H1 (cell line): ENCODE data around the gene SP4. TPM values are rescaled to one million over a fixed set of nuclear protein-coding genes. Genes with fewer than 3 reads are reported as not detected.

Experiments used
- CTCF ChIA-PET: fragments of 300-600 bp; sonication (Branson Sonifier 250); formaldehyde crosslinking; loops from one replicate; lab custom pipeline; 2021; ENCODE audit not compliant: partially characterized antibody; lab: Charles Lee
- POLR2A ChIA-PET: fragments of 300-600 bp; sonication (Branson Sonifier 250); formaldehyde crosslinking; loops from one replicate; lab custom pipeline; 2021; ENCODE audit warnings: inconsistent platforms; ENCODE audit not compliant: partially characterized antibody; lab: Charles Lee
- DNase-seq, 2 experiments: peaks; one replicate each; pipeline versions ENCODE4 v3.0.0 to v3.0.0-alpha.2; 2010 to 2022; ENCODE audit warnings: low spot score in 2 of 2, low read depth in 1 of 2, mixed read lengths in 1 of 2
- FAIRE-seq: peaks from 2 replicates; lab custom pipeline; 2011; peaks lifted over from hg19 to GRCh38; lab: Jason Lieb, UNC
- H2AFZ ChIP-seq: 2 replicates; pipeline ENCODE4 v1.8.1; 2012; ENCODE audit warnings: low read length, inconsistent platforms
- H2AK5ac ChIP-seq: 2 replicates; pipeline ENCODE4 v1.6.1; 2013; ENCODE audit warnings: low read depth, low read length
- H2BK120ac ChIP-seq: replicated peaks from 2 replicates; pipeline ENCODE3; 2013; ENCODE audit warnings: low read depth, low read length, inconsistent platforms
- H2BK12ac ChIP-seq: 2 replicates; pipeline ENCODE4 v1.6.1; 2013; ENCODE audit warnings: low read depth, low read length
- H2BK15ac ChIP-seq: 2 replicates; pipeline ENCODE4 v1.6.1; 2013; ENCODE audit warnings: low read length
- H2BK20ac ChIP-seq: 2 replicates; pipeline ENCODE4 v1.6.1; 2013; ENCODE audit warnings: low read length
- H2BK5ac ChIP-seq: 2 replicates; pipeline ENCODE4 v1.6.1; 2013; ENCODE audit warnings: low read depth, low read length
- H3K14ac ChIP-seq: 2 replicates; pipeline ENCODE4 v1.6.1; 2013; ENCODE audit warnings: inconsistent platforms; ENCODE audit not compliant: insufficient read length
- H3K18ac ChIP-seq: 2 replicates; pipeline ENCODE4 v1.6.1; 2013; ENCODE audit warnings: low read length; ENCODE audit errors: extremely low read depth
- H3K23ac ChIP-seq: 2 replicates; pipeline ENCODE4 v1.6.1; 2013; ENCODE audit warnings: inconsistent platforms; ENCODE audit not compliant: insufficient read length
- H3K23me2 ChIP-seq: 2 replicates; pipeline ENCODE4 v1.6.1; 2013; ENCODE audit warnings: low read depth, low read length
- H3K27ac ChIP-seq: 2 replicates; pipeline ENCODE4 v1.6.1; 2011; ENCODE audit warnings: low read depth, low read length, inconsistent platforms
- H3K27me3 ChIP-seq, 4 experiments: replicated peaks in 1 of 4; 1 replicate in 1 of 4; 2 replicates in 3 of 4; pipeline versions ENCODE4 v1.6.1 to v1.8.1; 2011 to 2013; ENCODE audit warnings: low read length in 3 of 4, mild to moderate bottlenecking in 3 of 4, inconsistent platforms in 2 of 4, mixed read lengths in 2 of 4, moderate library complexity in 1 of 4; ENCODE audit not compliant: control insufficient read depth in 3 of 4, insufficient read depth in 3 of 4; ENCODE audit errors: extremely low read depth in 1 of 4
- H3K36me3 ChIP-seq, 4 experiments: 2 replicates each; pipeline versions ENCODE4 v1.6.1 to v1.8.1; 2011 to 2013; ENCODE audit warnings: mild to moderate bottlenecking in 4 of 4, low read length in 3 of 4, moderate library complexity in 2 of 4, control low read depth in 1 of 4, inconsistent platforms in 1 of 4; ENCODE audit not compliant: insufficient read depth in 4 of 4, control insufficient read depth in 2 of 4
- H3K4ac ChIP-seq: replicated peaks from 2 replicates; pipeline ENCODE3; 2013; ENCODE audit warnings: low read length, low read depth, mixed read lengths, inconsistent platforms; ENCODE audit not compliant: insufficient read length
- H3K4me1 ChIP-seq, 4 experiments: replicated peaks in 1 of 4; 1 replicate in 1 of 4; 2 replicates in 3 of 4; pipeline versions ENCODE4 v1.6.1 to v1.8.1; 2011 to 2013; ENCODE audit warnings: low read length in 3 of 4, inconsistent platforms in 2 of 4, mixed read lengths in 1 of 4; ENCODE audit not compliant: insufficient read depth in 4 of 4, control insufficient read depth in 3 of 4
- H3K4me2 ChIP-seq, 2 experiments: 2 replicates each; pipeline versions ENCODE4 v1.6.1 to v1.8.1; 2011 to 2013; ENCODE audit warnings: low read depth in 2 of 2, low read length in 2 of 2, control low read depth in 1 of 2, inconsistent platforms in 1 of 2, mild to moderate bottlenecking in 1 of 2; ENCODE audit not compliant: insufficient read depth in 1 of 2
- H3K4me3 ChIP-seq, 4 experiments: fragments of 200-600, 300-600 bp in 1 of 4; sonication (generic), shearing (Covaris generic), sonication (Bioruptor Twin) in 1 of 4; 2 replicates each; pipeline versions ENCODE4 v1.5.1 to v1.8.1; 2011 to 2016; ENCODE audit warnings: low read length in 4 of 4, low read depth in 3 of 4, control low read depth in 2 of 4, inconsistent platforms in 2 of 4, mild to moderate bottlenecking in 2 of 4, mixed read lengths in 1 of 4, moderate library complexity in 1 of 4; ENCODE audit not compliant: insufficient read depth in 2 of 4; ENCODE audit errors: extremely low read depth in 1 of 4
- H3K56ac ChIP-seq: replicated peaks from 2 replicates; pipeline ENCODE3; 2013; ENCODE audit warnings: low read depth, mild to moderate bottlenecking, mixed read lengths, low read length, inconsistent platforms; ENCODE audit not compliant: insufficient read length
- H3K79me1 ChIP-seq: 2 replicates; pipeline ENCODE4 v1.6.1; 2013; ENCODE audit warnings: low read depth, low read length, control low read depth
- H3K79me2 ChIP-seq, 2 experiments: 2 replicates each; pipeline versions ENCODE4 v1.6.1 to v1.8.1; 2012 to 2013; ENCODE audit warnings: low read length in 2 of 2, mild to moderate bottlenecking in 2 of 2, inconsistent platforms in 1 of 2; ENCODE audit not compliant: insufficient read depth in 2 of 2, control insufficient read depth in 1 of 2
- H3K9ac ChIP-seq, 4 experiments: replicated peaks in 1 of 4; 1 replicate in 1 of 4; 2 replicates in 3 of 4; pipeline versions ENCODE4 v1.6.1 to v1.8.1; 2011 to 2013; ENCODE audit warnings: low read depth in 3 of 4, low read length in 3 of 4, control low read depth in 2 of 4, mild to moderate bottlenecking in 2 of 4, moderate library complexity in 2 of 4, inconsistent platforms in 1 of 4; ENCODE audit errors: extremely low read depth in 1 of 4
- H3K9me3 ChIP-seq, 2 experiments: 2 replicates each; pipeline versions ENCODE4 v1.6.1 to v1.8.1; 2012 to 2013; ENCODE audit warnings: mild to moderate bottlenecking in 2 of 2, moderate library complexity in 2 of 2, control low read depth in 1 of 2, inconsistent platforms in 1 of 2, low read depth in 1 of 2, low read length in 1 of 2, mixed read lengths in 1 of 2; ENCODE audit not compliant: insufficient read depth in 2 of 2
- H4K20me1 ChIP-seq, 2 experiments: replicated peaks in 1 of 2; 2 replicates each; pipeline versions ENCODE3 to v1.8.1; 2011 to 2013; ENCODE audit warnings: inconsistent platforms in 2 of 2, low read length in 2 of 2, mild to moderate bottlenecking in 1 of 2; ENCODE audit not compliant: insufficient read depth in 2 of 2, control insufficient read depth in 1 of 2
- H4K5ac ChIP-seq: 2 replicates; pipeline ENCODE4 v1.6.1; 2013; ENCODE audit warnings: low read length, low read depth, mixed read lengths, inconsistent platforms; ENCODE audit not compliant: insufficient read length
- H4K8ac ChIP-seq: 2 replicates; pipeline ENCODE4 v1.8.0; 2013; ENCODE audit warnings: mild to moderate bottlenecking, moderate library complexity, low read length, inconsistent platforms; ENCODE audit not compliant: insufficient read depth; ENCODE audit errors: extremely low read depth
- H4K91ac ChIP-seq: replicated peaks from 2 replicates; pipeline ENCODE3; 2013; ENCODE audit warnings: low read length, mixed read lengths, inconsistent platforms; ENCODE audit not compliant: insufficient read length
- CEBPB ChIP-seq: IDR thresholded peaks from 2 replicates; pipeline ENCODE4 v1.6.1; 2012; ENCODE audit warnings: low read depth, low read length
- CHD1 ChIP-seq: IDR thresholded peaks from 2 replicates; pipeline ENCODE4 v1.6.1; 2012; ENCODE audit warnings: low read depth, low read length, improper control_type of control experiment
- JUND ChIP-seq: IDR thresholded peaks from 2 replicates; pipeline ENCODE4 v1.6.1; 2011; ENCODE audit warnings: mild to moderate bottlenecking, improper control_type of control experiment, low read length
- POLR2AphosphoS5 ChIP-seq: IDR thresholded peaks from 2 replicates; pipeline ENCODE4 v1.6.1; 2011; ENCODE audit warnings: low read depth, low read length
- RBBP5 ChIP-seq: IDR thresholded peaks from 2 replicates; pipeline ENCODE4 v1.7.1; 2012; ENCODE audit warnings: low read depth, mild to moderate bottlenecking, inconsistent platforms, low read length, moderate library complexity, borderline replicate concordance
- RNF2 ChIP-seq: fragments of 200-900, 300-1000 bp; sonication (generic); IDR thresholded peaks from 2 replicates; pipeline ENCODE4 v1.7.1; 2016; ENCODE audit warnings: borderline replicate concordance, low read depth, mild to moderate bottlenecking, antibody characterized with exemption, low read length; ENCODE audit not compliant: poor library complexity, severe bottlenecking; ENCODE audit errors: missing control alignments
- SIRT6 ChIP-seq: IDR thresholded peaks from one replicate; pipeline ENCODE4 v1.7.1; 2012; ENCODE audit warnings: low read length, inconsistent platforms
- SP2 ChIP-seq: IDR thresholded peaks from 2 replicates; pipeline ENCODE4 v1.6.1; 2012; ENCODE audit warnings: mild to moderate bottlenecking, low read length, inconsistent platforms
- TEAD4 ChIP-seq: IDR thresholded peaks from 2 replicates; pipeline ENCODE4 v1.6.1; 2012; ENCODE audit warnings: low read depth, low read length, inconsistent platforms, mixed read lengths
- WGBS, 2 experiments: shearing (Covaris generic) in 1 of 2; methylation state at CpG; one replicate each; pipeline versions ENCODE4 v1.1.6 to v1.1.7; 2013 to 2015; ENCODE audit warnings: low lambda C conversion rate in 2 of 2, mixed read lengths in 2 of 2, inconsistent platforms in 1 of 2, low coverage in 1 of 2, missing lambda C conversion rate in 1 of 2; ENCODE audit not compliant: insufficient replicate concordance in 2 of 2, insufficient coverage in 1 of 2, insufficient read length in 1 of 2; ENCODE audit errors: extremely low coverage in 1 of 2, missing lambda C conversion rate in 1 of 2; 5-methylcytosine and 5-hydroxymethylcytosine counted together
- polyA plus RNA-seq, 7 experiments: library from polyadenylated mRNA; depleted of rRNA in 3 of 7; stranded (reverse) in 5 of 7; unstranded in 2 of 7; fragments of >200 nt in 5 of 7; fragments of 200-250 nt in 2 of 7; gene quantifications; 1 replicate in 5 of 7; 2 replicates in 1 of 7; 4 replicates in 1 of 7; pipeline versions ENCODE4 v1.2.1 to v1.2.3, GENCODE V29; 2011 to 2013; ENCODE audit warnings: missing spikeins in 2 of 7, mixed read lengths in 2 of 7
- total RNA-seq: library from RNA; stranded (reverse); fragmentation: NEBNext Ultra II Directional; extraction: Animal tissue kit (Norgen Biotek cat#: 25700); gene quantifications from 2 replicates; pipeline ENCODE4 v1.2.1, GENCODE V29; 2021
- TF ChIP-seq, protein P1 (sequence below): IDR thresholded peaks from 2 replicates; pipeline ENCODE4 v1.6.1; 2012; ENCODE audit warnings: inconsistent platforms

Gene SP4
- total and polyA plus RNA-seq, 2 of the 8 experiments (the other 6 are each of a cell fraction or from before 2014, with no cell fraction given): 10.0 to 24.0 TPM

DNA sequence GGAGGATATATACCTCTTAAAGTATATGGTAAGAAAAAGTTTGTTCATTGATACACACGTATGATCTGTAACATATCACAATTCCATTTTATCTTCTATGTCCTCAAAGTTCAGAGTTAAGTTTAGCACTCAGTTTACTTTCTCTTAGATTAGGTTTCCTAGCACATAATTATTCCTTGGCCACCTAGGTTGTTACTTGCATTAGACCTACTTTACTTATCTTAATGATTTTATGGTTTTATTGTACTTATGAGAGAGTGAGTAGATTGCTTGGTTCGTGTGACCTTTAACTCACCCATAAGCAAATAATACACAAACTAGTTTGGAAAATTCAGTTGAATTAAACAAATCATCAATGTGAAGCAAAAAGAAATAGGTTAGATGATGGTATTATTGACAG lies 33.9 kb upstream of the SP4 start:
- Histone ChIP-seq H3K4me3 (no peak overlapping the region), H2AK5ac (no peak overlapping the region), H3K9me3 (no peaks in the 10 kb centered on the region), H4K8ac (no peak overlapping the region), H2BK12ac (no peak overlapping the region), H2BK120ac (no peak overlapping the region), H3K18ac (no peak overlapping the region), H3K27ac (no peak overlapping the region), H4K91ac (no peak overlapping the region), H4K5ac (no peak overlapping the region), H3K4me2 (no peak overlapping the region), H3K23ac (no peak overlapping the region), H3K56ac (no peak overlapping the region), H3K36me3 (no peaks in the 10 kb centered on the region), H2BK5ac (no peak overlapping the region), H3K79me2 (no peaks in the 10 kb centered on the region), H3K9ac (no peak overlapping the region), H2BK15ac (no peak overlapping the region), H3K4me1 (no peaks in the 10 kb centered on the region), H3K23me2 (no peaks in the 10 kb centered on the region), H3K27me3 (no peaks in the 10 kb centered on the region), H3K14ac (no peak overlapping the region), H3K4ac (no peak overlapping the region), H3K79me1 (no peaks in the 10 kb centered on the region), H2BK20ac (no peak overlapping the region), H4K20me1 (no peaks in the 10 kb centered on the region), H2AFZ (no peak overlapping the region)
- POLR2A ChIA-PET: interaction anchor here (0.6 to 1.7 kb wide), 2 partner anchors 10 to 34 kb away, joined by 3 to 4 read pairs; partner anchors contain the start of gene SP4
- TF ChIP-seq SP2 (no peak), SIRT6 (no peak), POLR2AphosphoS5 (no peak), CHD1 (no peak), CEBPB (no peak), RNF2 (no peak), JUND (no peak), TEAD4 (no peak), RBBP5 (no peak)
- TF ChIP-seq, protein P1, sequence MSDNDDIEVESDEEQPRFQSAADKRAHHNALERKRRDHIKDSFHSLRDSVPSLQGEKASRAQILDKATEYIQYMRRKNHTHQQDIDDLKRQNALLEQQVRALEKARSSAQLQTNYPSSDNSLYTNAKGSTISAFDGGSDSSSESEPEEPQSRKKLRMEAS: no peak
- DNase-seq: no peak
- FAIRE-seq: no peak
- WGBS, 2 experiments: 60% methylated on average over 2 of the region's 2 CpGs; no CpG with 5 or more reads in 1 of the 2 experiments
- CTCF ChIA-PET: interaction anchor here (1.4 kb wide), 1 partner anchor 10 kb away, joined by 3 read pairs; no protein-coding TSS in a partner anchor
